Suppressor macrophage treated with lipopolysaccharide for 1 hour (primary cell): ENCODE data around the gene LNP1.

Experiments
- DNase-seq, 3 donors: peaks; one replicate each; pipeline ENCODE4 v3.0.0-alpha.2; 2020 to 2022

Gene LNP1

GRCh38 chr3:100400419-100400779, 940 bp upstream of the LNP1 start:
- DNase-seq: peak; percentile 70 to 77 (median 72)

DNA sequence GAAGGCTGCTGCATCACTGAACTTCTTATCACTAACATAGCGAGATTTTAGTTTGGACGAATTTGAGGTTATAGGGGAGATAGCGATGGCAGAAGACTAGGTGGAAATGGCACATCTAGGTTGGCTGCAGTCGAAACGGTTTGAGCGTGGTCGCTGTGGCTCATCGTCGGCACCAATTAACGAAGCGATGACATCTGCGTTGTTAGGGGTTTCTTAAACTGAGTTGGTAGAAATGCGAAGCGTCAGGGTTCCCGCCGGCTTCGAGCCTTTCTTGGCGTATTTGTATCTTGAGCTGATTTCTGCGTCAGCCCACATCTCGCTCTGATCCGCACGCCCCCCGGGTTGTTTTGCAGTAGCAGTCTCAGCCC, 319 bp downstream of the LNP1 start:
- peak; percentile 37 to 38 (median 37) for DNase-seq

DNA sequence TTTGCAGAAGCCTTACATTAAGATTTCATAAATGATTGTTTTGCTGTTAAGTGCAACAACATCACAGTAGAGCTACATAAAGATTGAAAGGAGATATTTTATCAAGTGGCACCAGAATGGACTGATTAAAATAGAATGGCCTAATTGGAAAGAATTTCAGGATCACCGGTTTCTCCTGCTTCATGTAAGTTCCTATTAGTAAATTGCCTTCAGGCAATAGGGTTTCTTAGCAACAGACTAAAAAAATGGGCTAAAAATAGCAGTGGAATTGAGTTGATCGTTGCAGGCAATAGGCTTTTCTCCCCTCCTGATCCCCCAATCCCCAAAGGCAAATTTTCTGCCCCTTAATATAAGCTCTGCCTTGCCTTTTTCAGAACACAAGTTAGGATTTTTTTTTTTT, 917 bp downstream of the LNP1 start:
- DNase-seq: peak in 1 of 3 donors; percentile 25

DNA sequence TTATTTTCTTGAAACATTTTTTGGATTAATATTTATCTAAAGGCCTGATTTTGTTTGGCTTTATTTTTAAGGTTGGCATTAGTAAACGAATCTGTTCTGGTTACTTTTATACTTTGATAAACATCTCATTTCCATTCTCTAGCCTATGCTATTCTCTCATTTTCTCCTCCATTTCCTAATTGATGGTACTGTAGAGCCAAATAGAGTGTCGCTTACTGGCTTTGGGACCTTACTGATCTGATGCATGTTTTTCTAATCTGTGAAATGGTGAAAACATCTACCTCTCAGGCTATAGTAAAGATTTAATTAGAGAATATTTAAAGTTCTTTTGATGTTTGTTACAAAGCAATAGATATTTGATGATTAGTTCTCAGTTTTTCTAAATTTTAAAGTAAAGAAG, 1.6 kb downstream of the LNP1 start:
- no peak for DNase-seq

- DNase-seq: no peak
Observed at GRCh38 chr3:100403362-100404249, 2.3 kb downstream of the LNP1 start.

DNA sequence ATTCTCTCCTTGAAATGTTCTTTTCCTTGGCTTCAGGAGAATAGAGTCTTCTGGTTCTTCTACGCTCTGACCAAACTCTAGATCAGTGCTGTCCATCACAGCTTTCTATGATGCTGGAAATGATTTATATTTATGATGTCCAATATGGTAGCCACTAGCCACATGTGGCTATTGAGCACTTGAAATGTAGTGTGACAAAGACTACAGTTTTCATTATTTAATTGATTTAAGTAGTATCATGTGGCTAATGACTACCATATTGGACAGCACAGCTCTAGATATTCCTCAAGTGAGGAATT, 2.9 kb downstream of the LNP1 start:
- no peak for DNase-seq

DNA sequence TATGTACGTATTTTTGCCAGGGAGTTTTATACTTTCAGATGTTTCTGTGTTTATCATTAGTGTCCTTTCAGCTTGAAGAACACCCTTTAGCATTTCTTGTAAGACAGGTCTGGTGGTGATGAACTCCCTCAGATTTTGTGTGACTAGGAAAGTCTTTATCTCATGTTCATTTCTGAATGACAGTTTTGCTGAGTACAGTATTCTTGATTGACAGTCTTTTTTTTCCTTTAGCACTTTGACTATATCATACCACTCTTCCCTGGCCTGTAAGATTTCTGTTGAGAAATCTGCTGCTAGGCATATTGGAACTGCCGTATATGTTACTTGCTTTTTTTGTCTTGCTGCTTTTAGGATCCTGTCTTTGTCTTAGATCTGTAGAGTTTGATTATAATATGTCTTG, 5.8 kb downstream of the LNP1 start:
- DNase-seq: no peak

GRCh38 chr3:100407977-100408532, 6.7 kb downstream of the LNP1 start:
- no peak for DNase-seq

DNA sequence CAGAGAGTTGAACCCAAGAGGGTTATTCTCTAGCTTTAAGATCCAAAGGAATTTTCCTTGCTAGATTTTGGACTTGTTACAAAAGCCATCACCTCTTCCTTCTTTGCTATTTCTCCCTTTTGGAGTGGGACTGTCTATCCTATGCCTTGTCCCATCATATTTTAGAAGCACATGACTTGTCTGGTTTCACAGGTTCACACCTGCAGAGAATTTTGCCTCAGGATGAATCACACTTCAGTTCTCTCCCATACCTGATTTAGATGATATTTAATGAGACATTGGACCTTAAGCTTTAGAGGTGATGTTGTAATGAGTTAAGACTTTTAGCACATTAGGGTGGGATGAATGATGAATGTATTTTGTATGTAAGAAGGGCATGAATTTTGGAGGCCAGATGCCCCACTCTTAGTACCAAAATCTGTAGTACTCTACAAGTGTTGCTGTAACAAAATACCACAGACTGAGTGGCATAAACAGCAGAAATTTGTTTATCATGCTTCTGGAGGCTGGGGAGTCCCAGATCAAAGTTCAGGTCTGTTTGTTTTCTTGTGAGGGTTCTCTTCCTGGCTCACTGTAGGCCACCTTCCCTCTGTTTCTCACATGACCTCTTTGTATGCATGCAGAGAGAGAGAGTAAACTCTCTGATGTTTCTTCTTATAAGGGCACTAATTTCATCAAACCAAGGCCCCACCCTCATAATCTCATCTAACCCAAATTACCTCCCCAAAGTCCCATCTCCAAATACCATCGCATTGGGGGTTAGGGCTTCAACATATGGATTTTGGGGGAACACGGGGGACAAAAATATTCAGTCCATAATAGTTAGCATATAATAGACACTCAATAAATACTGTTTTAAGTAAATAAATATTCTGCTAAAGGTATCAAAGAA, 10.0 kb downstream of the LNP1 start:
- DNase-seq: no peak

GRCh38 chr3:100412912-100413590, 11.7 kb downstream of the LNP1 start:
- DNase-seq: no peak

DNA sequence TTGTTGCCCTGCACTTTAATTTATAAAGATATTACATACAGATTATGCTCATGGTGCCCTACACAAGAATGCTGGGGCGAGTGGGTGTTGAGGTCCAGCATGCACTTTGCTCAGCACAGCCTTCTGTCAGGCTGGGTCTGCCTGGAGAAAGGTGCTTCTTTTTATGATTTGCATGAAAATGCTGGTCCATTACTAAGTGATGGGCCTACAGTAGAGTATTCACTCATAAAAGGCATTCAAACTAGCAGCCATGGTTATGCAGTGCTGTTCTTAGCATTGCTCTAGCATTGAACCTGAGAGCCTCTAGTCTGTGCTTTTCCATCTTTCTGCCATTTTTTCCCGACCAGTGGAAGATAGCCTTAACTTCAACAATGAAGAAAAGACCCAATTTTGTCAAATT, 12.3 kb downstream of the LNP1 start:
- DNase-seq: no peak

GRCh38 chr3:100416176-100416575, 14.8 kb downstream of the LNP1 start:
- no peak for DNase-seq

GRCh38 chr3:100416863-100417262, 15.5 kb downstream of the LNP1 start:
- DNase-seq: no peak

DNA sequence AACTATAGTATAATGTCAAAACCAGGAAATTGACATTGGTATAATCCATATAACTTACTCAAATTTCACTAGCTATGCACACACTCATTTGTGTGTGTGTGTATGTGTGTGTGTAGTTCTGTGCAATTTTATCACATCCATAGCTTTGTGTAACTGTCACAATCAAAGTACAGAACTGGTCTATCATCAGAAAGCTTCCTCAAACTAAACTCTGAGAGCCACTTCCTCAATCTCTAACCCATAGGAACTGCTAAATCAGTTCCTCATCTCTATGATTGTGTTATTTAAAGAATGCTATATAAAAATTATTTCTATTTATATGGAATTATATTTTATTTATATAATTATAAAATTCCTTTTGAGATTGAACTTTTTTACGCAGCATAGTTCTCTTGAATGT, 18.1 kb downstream of the LNP1 start:
- peak; percentile 39 to 63 (median 56) for DNase-seq

DNA sequence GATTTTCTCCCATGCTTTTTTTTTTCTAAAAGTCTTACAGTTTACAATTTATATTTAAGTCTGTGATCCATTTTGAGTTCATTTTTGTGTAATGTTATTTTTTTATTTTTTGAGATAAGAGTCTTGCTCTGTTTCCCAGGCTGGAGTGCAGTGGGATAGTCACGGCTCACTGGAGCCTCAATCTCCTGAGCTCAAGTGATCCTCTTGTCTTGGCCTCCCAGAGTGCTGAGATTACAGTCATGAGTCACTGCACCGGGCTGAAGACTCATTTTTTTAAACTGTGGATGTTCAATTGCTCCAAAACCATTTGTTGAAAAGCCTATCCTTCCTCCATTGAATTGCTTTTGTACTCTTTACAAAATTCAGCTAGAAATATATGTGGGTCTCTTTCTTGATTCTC, 19.5 kb downstream of the LNP1 start:
- no peak for DNase-seq

DNA sequence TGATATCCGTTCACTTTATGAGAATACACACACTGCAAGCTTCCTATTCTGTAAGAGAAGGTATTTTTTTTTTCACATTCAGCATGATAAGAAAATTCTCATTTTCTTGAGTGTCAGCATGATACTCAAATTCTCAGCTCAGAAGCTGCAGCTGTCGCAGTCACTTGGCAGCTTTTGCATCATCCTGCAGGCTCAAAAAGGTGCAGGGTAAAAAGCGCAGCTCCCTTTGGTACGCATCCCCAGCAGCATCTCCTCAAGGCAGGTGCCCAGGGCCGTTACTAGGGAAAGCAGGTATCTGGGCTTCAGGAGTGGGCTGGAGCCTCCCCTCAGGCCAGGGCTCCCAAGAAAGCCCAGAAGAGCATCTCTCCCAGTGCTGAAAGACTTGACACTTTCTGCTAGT, 22.3 kb downstream of the LNP1 start:
- no peak for DNase-seq

DNA sequence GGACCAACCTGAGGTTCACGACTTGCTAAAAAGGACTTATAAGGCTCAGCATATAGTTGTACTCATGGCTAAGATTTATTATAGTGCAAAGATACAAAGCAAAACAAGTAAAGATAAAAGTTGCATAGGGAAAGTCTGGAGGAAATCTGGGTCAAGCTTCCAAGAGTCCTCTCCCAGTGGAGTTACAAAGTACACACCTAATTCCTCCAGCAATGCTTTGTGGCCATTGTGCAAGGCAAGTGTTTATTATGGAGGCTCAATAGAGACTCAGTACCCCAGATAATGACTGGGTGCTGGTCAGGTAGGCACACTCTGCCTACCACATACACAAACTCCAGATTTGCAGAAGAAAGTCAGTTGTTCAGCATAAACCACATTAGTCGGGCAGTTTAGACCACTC, 22.9 kb downstream of the LNP1 start:
- no peak for DNase-seq

DNA sequence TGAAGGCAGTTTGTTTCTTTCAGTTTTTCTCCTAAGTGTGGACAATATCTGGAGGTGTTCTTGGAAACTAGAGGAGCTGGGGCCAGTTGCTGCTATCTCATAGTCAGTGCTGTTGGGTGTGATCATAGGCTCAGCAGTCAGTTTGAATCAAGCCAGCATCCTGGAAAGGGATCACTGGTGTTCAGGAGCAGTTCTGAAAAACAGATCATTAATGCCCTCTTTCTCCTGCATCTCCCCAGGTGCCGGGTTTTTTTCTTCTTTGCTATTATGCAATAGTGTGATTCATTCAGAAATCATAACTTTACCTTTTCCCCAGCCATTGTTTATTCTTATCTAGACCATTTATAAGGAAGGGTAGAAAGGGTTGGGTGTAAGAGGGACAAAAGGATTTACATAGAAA, 24.0 kb downstream of the LNP1 start:
- DNase-seq: no peak

GRCh38 chr3:100426067-100426682, 24.8 kb downstream of the LNP1 start:
- no peak for DNase-seq

DNA sequence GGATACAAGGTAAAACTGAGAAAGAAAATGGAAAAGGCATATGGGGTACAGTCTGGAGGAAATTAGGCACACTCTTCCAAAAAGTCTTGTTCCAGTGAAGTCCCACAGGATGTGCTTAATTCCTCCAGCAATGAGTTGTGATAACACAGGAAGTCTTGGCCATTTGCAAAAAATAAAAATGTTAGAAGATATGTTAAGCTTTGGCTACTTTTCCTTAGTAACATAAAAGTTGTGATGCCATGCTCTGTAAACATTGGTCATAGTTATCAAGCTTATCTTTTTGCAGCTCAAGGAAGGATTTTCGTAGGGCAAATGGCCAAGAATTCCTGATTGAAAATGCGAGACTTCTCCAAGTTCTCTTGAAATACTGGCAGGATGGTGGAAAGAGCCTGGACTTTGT, 26.4 kb downstream of the LNP1 start:
- no peak for DNase-seq

GRCh38 chr3:100429187-100429716, 27.9 kb downstream of the LNP1 start:
- no peak for DNase-seq

DNA sequence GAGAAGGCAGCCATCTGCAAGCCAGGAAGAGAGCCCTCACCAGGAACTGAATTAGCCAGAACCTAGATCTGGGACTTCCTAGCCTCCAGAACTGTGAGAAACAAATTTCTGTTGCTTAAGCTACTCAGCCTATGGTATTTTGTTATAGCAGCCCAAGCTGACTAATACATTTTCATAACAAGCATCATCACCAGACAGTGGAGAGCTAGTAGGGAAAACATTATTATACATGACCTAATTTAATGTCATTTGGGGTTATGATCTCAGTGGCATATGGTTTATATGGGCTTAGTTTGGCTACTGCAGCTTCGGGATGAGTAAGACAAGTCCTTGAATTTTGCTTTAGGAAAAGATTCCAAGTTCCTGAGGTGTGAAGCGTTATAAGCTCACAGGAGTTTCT, 35.6 kb downstream of the LNP1 start:
- DNase-seq: peak in 1 of 3 donors; percentile 19
